GM19025 (cell line): ENCODE data around the gene SRSF4.
"Not testable (repeated sequence)": the region's sequence is repeated elsewhere in the genome, so short reads cannot be mapped to it uniquely, and the experiment has no call there.

Experiments
- ATAC-seq: cut with Tn5 transposase; IDR thresholded peaks from one replicate; pipeline ENCODE4 v1.9.1; 2021; ENCODE audit warnings: mild to moderate bottlenecking, low read depth, moderate library complexity; ENCODE audit not compliant: unreplicated experiment

SRSF4 gene

DNA sequence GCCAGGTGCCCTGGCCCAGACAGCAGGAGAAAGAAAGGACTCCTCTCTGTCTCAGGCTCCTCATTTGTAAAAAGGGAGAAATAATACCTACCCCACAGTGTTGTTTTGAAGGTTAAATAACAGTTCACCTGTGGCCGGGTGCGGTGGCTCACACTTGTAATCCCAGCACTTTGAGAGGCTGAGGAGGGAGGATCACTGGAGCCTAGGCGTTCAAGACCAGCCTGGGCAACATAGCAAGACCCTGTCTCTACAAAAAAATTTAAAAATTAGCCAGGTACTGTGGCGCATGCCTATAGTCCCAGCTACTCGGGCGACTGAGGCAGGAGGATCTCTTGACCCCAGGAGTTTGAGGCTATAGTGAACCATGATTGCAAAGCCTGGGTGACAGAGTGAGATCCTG is 55.5 kb downstream of the SRSF4 start:
- no peak for ATAC-seq

DNA sequence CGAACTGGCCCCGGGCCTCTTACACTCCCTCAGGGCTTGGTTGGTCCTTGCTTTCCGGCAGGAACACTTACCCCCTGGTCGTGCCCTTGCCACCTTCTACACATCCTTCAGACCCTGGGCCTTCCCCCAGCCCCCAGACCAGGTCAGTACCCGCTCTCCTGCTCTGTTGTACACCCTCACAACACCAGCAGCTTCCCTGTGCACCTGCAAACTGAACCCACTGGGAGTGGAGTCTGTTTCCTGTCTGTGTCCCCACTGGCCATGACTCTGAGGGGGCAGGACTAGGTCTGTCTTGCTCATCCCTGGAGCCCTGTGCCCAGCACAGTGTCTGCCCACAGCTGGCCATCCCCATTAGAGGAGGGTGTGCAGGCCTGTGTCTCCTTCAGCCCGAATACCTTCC is 55.9 kb downstream of the SRSF4 start:
- no peak for ATAC-seq

DNA sequence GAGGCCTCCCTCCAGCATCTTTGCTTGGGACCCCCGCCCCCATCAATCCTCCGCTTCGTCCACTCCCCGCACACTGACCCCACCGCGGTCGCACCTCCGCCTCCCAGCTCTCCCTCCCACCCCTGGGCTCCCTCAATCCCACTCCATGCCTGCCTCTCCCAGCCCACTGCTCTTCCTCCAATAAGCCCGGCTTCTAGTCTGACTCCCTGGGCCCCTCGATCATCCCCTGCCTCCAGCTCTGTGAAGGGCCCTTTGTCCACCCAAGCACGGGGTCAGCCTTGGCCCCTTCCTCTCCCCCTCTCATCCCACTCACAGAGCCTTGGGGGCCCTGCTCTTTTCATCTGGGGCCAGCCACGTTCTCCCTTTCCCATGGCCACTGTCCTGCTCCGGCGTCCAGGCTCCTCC is 56.5 kb downstream of the SRSF4 start:
- no peak for ATAC-seq

DNA sequence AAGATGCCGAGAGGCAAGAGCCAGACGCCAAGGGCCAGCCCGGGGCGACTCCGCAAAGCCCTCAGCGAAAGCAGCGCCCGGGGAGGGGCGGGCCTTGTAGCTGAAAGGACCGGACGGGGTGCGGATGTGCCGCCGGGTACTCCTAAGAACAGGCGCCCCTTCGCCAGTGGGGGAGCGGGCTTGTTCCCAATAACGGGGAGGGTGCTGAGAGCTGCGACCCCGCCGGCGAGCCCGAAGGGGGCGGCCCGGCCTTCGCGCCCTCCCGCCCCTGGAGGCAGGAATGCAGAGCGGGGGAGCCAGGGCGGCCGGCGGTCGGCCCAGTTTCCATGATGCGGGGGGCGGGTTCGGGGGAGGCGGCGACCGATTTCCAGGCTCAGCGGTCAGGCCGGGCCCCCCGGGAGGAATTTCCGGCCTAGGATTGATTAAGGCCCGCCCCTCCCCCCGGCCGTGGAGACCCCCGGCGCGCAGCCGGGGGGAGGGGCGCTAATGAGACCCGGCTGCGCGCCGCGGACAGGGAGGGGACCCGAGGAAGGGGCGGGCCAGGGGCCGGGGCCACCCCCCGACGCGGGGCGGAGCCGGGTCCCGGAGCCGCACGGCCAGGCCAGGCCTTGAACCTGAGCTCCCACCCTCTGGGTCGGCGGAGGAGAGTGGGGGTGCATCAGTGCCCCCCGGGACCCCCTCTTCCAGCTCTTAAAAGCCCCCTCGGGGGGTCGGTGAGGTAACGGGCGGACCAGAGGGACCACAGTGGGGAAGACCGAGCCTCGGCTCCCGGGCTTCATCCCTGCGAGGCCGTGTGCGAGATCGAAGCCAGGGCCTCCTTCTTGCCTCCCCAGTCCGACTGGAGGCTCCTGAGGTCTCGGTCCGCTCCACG is 57.1 kb downstream of the SRSF4 start:
- ATAC-seq: no peak

DNA sequence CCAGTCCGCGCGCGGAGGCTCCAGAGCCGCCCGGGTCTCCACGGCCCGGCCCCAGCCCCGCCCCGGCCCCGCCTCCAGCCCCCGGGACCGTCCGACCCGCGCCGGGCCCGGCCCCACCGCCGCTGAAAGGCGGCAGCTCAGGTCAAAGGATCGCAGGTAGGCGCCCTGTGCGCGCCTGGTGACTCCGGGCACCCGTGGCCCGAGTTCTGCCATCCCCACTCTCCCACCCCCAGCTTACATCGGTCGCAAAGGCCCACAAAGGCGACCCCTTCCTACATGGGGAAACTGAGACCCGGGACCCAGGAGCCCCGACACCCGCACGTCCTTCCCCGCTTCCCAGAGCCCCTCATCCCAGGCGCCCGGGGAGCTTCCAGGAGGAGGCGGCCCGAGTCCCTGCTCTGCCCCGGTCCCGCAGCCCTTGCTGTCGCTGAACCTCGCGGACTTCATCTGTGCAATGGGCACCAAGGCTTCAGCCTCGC is 57.8 kb downstream of the SRSF4 start, which contains the start of gene TMEM200B:
Gene TMEM200B, minus strand, starts transcription at position 17 of the 479 bp plus-strand sequence. CDS start 2,075 bp downstream, outside the sequence.
- no peak for ATAC-seq

DNA sequence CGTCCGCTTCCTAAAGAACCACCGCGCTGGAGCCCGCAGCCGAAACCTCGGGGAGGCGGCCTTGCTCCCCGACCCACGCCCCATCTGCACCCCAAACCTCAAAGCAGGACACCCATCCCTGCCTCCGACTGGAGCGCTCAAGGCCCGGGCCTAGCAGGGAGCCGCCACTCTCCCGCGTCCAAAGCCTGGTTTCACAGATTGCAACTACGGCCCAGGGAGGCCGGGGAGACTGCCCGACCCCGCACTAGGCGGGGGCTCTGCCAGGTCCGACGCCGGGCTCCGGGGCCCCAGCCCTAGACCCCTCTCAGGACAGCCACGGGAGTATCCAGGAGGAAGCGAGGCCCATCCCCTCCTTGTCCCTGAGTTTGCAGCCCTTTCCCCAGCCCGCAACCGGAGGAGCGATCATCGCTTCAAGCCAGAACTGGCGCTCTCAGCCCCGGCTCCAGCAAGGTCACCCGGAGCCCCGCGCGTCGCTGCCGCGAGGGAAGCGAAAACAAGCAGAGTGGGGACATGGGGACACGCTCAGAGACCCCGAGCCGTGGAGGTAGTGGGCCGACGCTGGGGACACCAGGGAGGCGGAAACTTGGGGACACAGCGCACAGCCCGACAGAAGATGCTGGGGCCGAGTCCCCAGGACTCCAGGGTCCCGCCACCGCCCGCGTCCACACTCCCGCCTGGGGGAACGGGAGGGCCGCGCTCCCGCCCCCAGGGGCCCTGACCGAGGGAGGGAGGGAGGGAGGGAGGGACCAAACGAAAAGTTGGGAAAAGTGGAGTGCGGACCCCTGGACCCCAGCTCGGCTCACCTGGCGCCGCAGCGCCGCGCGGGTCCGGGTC is 58.4 kb downstream of the SRSF4 start:
- no peak for ATAC-seq

DNA sequence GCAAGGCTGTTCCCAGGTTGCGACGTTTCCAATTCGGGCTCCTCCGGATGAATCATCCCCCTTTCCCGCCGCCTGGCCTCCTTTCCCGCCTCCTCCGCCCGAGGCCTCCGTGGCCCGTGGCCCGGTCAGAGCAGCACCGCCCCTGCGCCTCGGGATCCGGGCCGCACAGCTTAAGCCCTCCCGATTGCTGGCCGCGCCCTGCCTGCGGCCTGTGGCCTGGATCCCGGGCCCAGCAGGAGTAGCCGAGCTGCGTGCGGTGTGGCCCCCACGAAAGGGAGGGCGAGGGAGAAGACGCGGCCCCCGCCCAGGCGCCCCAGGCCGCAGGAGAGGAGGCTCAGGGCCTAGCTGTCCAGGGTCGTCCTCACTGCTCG is 59.0 kb downstream of the SRSF4 start:
- ATAC-seq: no peak

DNA sequence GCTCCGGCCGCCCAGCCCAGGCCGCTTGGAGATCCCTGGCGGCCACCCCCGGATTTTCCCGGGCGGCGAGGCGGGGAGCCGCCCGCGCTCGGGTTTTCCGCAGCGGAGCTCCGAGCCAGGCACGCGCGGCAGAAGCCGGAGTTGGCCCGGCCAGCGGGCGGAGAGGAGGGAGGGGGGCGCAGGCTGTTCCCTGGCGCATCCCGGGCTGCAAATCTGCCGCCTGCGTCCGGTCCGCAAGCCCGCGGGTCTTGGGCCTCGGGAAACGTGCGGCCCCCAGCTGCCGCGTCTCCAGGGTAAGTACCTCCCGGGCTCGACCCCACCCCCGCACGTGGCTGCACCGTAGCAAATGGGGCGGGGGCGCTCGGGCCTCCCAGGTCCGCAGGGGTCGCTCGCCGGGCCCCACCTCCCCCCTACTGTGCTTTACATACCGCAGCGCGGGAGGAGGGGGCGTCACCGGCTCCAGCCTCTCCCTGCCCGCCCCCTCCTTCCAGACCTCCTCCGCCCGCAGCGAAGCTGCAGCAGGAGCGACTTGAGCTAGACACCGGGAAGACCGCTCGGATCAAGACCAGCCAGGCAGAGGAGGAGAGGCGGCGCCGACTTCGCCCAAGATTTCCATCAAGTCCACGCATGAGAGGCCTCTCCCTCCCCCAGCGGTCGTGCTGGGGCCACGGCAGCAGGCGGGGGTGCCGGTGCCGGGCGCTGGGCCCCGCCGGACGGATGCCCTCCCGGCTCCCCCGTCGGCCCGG is 59.6 kb downstream of the SRSF4 start:
- ATAC-seq: no peak

DNA sequence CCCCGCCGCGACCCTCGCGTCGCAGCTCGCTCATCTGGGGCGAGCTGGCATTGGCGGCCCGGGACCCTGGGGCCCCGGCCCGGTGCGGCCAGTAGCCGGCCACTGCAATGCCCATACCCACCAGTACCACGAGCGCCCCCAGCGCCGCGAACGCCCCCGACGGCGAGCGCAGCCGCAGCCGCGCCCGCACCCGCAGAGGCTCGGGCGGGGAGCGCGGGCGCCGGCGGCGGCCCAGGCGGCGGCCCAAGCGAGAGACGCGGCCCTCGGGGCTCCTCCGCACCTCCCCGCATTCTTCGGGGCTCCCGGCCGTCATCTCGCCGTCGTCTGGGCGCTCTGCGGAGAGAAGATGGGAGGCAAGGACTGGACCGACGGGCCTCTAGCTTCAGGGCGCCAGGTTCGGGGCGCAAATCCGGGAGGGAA is 60.2 kb downstream of the SRSF4 start:
- no peak for ATAC-seq

DNA sequence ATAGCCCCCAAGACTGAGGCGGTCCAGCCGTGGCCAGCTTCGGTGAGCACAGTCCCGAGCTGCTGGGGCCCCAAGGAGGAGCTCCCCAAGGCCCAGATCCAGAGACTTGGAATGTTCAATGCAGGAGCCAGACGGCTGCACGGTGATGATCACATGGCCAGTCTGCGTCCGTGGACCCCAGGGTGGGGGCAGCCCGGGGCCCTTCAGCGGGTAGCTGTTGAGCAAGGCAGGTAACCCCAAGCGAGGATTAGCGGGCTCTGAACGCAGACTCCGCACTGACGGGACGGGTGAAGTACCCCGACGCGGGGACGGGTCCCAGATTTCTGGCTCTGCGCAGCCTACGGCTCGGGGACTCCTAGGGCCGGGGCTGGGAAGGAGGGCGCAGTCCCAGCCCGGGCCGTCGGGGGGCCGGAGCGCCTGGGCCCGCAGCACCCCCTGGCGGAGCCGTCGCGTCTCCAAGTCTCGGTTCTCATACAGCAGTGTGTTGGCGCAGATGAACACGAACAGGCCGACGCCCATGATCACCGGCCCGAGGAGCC is 60.7 kb downstream of the SRSF4 start:
- no peak for ATAC-seq

DNA sequence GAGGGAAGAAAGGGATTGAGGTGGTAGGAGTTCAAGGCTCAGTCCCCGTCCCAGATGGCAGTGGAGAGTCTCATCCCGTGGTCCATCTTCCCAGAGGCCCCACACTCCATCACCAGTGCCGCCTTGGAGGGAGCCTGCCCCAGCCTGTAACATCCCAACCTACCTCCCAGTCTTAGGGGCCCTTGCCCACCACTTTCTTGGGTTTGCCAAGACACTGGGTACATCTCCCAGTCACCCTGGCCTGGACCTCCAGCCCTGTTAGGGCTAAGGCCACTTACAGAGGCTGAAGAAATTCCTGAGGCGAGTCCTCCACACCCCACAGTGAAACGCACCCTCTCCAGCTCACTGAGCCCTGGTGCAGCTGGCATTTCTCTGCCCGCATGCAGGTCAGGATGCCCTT is 61.3 kb downstream of the SRSF4 start:
- no peak for ATAC-seq

DNA sequence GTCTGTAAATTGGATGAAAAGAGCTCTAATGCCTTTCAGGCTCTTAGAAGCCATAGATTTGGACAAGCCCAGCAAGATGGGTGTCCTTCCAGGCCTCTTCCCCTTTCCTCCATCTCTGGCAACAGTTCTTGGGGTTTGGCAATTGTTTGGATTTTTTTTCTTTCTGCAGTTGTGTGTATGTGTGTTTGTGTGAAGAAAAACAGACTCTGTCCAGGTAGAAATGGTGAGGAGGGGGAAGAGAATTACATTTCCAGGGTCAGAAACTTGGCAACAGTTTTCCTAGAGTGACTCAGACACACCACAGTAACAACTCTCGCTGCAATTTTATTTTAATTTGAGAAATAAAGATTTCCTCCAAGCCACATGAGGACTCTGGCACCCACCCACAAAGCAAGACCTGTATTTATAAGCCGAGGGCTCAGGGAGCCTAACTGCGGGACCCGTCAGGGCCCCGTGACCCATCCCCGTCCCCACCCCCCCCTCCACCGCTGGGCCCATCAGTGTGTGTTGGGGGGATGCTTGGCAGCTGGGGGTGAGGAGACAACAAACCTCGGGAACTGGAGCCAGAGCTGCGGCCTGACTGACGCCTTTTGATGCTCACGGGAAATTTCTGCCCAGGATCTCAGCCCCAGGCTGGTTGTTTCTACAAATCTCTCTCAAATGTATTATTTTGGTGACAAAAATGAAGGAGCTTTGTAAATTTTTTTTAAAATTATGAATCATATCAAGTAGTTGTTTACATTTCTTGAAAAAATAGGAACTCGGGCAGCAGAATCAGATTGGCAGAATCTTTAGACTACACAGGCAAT is 62.4 kb downstream of the SRSF4 start:
- ATAC-seq: no peak

DNA sequence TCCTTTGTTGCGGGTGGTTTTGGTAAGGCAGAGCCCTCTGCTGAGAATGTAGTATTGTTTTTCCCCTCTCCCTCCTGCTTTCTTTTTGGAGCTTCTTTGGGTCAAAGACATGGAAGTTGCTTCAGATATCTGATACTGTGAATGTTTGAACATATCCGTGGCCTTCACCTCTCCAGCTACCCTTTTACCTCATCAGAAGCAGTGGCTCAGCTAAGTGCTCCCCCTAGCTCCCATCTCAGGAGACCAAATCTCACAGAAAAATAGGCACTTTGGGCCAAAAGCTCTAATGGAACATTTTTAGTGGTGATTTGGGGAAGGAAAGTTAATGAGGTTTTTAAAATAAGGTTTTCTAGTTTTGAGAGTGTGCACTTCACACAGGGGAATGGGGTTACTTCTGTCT is 64.3 kb downstream of the SRSF4 start:
- ATAC-seq: no peak

DNA sequence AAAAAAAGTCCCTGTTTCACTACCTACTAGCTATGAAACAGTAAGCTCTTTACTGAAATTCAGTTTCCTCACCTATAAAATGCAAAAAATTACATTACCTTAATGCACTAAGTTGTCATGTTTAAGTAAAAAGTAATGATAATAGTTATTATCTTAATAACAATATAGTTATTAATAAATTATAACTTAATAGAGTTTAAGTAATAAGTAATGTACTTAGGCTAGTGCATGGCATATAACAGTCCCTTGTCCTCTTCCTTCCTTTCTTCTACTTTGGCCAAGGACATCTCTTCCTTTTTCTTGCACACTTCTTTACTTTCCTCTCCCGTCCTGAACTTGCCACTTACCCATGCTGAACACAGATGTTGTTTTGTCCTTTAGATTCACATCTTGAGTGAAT is 67.0 kb downstream of the SRSF4 start:
- ATAC-seq: no peak

DNA sequence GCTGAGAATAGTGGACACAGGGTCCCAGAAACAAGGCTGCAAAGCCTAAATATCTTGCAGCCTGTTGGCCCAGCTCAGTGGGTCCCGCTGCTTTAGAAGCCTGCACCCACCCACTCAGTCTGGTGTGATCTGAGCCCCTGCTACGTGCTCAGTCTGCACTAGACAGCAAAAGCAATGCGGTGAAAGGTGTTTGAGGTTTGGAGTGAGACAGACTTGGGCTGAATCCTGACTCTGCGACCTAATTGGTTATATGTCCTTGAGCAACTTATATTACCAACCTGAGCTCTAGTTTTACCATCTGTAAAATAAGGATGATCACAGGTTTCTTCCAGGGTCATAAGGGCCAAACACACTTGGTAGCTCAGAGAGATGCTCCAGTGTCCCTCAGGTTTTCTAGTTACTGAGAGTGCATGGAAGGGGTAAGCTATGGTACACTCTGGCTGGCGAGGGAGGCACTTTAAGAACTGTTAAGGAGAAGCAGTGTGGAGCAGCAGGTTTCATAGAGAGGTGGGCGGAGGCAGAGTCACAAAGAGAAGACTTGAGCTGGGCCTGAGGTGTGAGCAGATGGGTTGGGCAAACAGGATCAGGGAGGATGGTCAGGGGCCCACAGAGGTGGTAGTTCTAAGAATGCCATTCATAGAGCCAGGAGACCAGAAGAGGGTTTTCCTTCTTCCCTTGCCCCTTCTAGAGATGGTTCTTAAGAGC is 68.1 kb downstream of the SRSF4 start:
- ATAC-seq: no peak

DNA sequence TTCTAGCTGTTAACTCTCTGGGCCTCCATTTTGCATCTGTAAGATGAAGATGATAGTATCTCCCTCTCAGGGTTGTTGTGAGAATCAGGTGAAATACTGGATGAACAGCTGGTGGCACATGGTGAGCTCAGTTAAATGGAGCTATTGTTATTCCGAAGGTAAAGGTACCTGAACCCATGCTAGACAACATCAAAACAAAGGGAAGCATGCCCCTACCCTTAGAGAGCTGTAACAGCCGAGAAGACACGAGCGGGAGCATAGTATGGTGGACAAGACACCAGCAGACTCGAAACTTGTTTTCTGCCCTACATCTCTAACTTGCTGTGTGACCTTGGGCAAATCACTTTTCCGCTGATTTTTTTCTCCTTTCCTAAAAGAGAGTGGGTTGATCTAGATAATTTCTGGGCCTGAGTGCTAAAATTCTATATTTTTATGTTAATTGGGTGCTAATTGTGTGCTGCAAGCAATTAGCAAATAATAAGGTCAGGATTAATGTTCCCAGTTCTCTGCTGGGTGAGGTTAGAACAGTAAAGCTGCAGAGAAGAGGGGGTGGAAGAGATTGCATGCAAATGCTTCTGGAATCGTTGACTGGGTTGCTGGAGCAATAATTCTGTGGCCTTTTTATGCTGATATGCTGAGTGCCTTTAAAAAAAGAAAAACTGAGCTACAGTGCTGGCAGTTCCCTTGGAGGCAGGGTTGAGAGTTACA is 68.8 kb downstream of the SRSF4 start:
- no peak for ATAC-seq

DNA sequence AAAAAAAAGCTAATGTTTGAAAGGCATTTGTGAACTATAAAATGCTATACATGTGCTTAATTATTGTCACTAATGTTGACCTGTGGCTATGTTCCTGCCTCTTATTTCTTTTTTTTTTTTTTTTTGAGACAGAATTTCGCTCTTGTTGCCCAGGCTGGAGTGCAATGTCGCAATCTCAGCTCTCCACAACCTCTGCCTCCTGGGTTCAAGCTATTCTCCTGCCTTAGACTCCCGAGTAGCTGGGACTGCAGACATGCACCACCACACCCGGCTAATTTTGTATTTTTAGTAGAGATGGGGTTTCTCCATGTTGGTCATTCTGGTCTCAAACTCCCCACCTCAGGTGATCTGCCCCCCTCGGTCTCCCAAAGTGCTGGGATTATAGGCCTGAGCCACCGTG is 73.7 kb downstream of the SRSF4 start:
- ATAC-seq: not testable (repeated sequence)

DNA sequence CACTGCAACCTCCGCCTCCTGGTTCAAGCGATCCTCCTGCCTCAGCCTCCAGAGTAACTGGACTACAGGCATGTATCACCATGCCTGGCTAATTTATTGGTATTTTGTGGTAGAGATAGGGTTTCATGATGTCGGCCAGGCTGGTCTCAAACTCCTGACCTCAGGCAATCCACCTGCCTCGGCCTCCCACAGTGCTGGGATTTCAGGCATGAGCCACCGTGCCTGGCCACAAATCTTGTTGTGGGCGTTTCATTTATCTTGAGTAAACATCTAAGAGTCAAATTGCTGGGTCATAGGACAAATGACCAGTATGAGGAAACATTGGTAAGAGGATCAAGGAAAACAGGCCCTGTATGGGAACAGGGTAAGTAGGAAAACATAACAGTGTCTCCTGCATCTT is 75.9 kb downstream of the SRSF4 start:
- no peak for ATAC-seq
